ENCODE results near the gene DOCK9.

Gene DOCK9

GRCh38 chr13:98974053-98974452 lies 3.8 kb downstream of the DOCK9 start:
- DNase-seq = no peak

GRCh38 chr13:98972627-98973026 lies 5.2 kb downstream of the DOCK9 start:
- DNase-seq = no peak

- no peak for DNase-seq
Measured at GRCh38 chr13:98972059-98972458, 5.8 kb downstream of the DOCK9 start.

GRCh38 chr13:98970330-98970729 lies 7.5 kb downstream of the DOCK9 start:
- no peak for DNase-seq

GRCh38 chr13:98967491-98967890 lies 10.4 kb downstream of the DOCK9 start:
- DNase-seq = no peak

- no peak for DNase-seq
Measured at GRCh38 chr13:98966019-98966418, 11.8 kb downstream of the DOCK9 start.

GRCh38 chr13:98965325-98965724 lies 12.5 kb downstream of the DOCK9 start:
- DNase-seq = no peak

GRCh38 chr13:98963917-98964316 lies 13.9 kb downstream of the DOCK9 start:
- DNase-seq = no peak

GRCh38 chr13:98962901-98963590 lies 14.8 kb downstream of the DOCK9 start:
- DNase-seq = no peak

- DNase-seq = no peak
Measured at GRCh38 chr13:98961503-98962105, 16.3 kb downstream of the DOCK9 start.

- no peak for DNase-seq
Measured at GRCh38 chr13:98960606-98961502, 17.0 kb downstream of the DOCK9 start.

- no peak for DNase-seq
Measured at GRCh38 chr13:98959786-98960605, 17.9 kb downstream of the DOCK9 start.

- DNase-seq = no peak
Measured at GRCh38 chr13:98959291-98959690, 18.6 kb downstream of the DOCK9 start.

GRCh38 chr13:98958443-98958794 lies 19.4 kb downstream of the DOCK9 start:
- no peak for DNase-seq

GRCh38 chr13:98957731-98958442 lies 20.0 kb downstream of the DOCK9 start:
- DNase-seq = no peak

GRCh38 chr13:98955336-98955735 lies 22.5 kb downstream of the DOCK9 start:
- DNase-seq = no peak

- no peak for DNase-seq
Measured at GRCh38 chr13:98954313-98954712, 23.6 kb downstream of the DOCK9 start.

- no peak for DNase-seq
Measured at GRCh38 chr13:98951266-98951665, 26.6 kb downstream of the DOCK9 start.

GRCh38 chr13:98950705-98951104 lies 27.2 kb downstream of the DOCK9 start:
- no peak for DNase-seq

GRCh38 chr13:98947925-98948324 lies 29.9 kb downstream of the DOCK9 start:
- DNase-seq = no peak

- no peak for DNase-seq
Measured at GRCh38 chr13:98945863-98946605, 31.8 kb downstream of the DOCK9 start.

GRCh38 chr13:98944336-98944735 lies 33.5 kb downstream of the DOCK9 start:
- DNase-seq = no peak
